Measurements from ENCODE around the gene REEP6. TPM values are rescaled to one million over a fixed set of nuclear protein-coding genes. Genes with fewer than 3 reads are reported as not detected.

Gene REEP6
- total and polyA plus RNA-seq, 2 of the 4 experiments (the other 2 are of a cell fraction), result 1.3 to 2.2 TPM

GRCh38 chr19:1466018-1466460 is 24.9 kb upstream of the REEP6 start:
- H3K4me2 ChIP-seq (ENCODE audit: low read depth, low read length), result no peak overlapping the region
- ChIA-PET POLR2A (ENCODE audit: unreplicated experiment) (no interaction called here), CTCF (interaction anchor here (0.6 to 0.7 kb wide), 2 partner anchors 11 to 15 kb away, joined by 3 read pairs; no protein-coding TSS in a partner anchor)

More at GRCh38 chr19:1466018-1466460, 24.9 kb upstream of the REEP6 start:
- Histone ChIP-seq H3K27ac (ENCODE audit: insufficient read depth, low read length) (no peak overlapping the region), H3K4ac (ENCODE audit: low read depth, low read length) (no peak overlapping the region), H3K9ac (ENCODE audit: low read depth, low read length) (no peak overlapping the region), H2AK5ac (ENCODE audit: low read depth, low read length) (no peak overlapping the region), H3K9me1 (ENCODE audit: insufficient read depth, low read length) (no peaks in the 10 kb centered on the region), H3K79me1 (ENCODE audit: low read depth in 1 of 2, low read length in 2 of 2) (no peaks in the 10 kb centered on the region), H4K91ac (ENCODE audit: insufficient read depth, low read depth, low read length) (no peak overlapping the region), H3K4me1 (ENCODE audit: control insufficient read depth, insufficient read depth, low read length) (peaks cover 19% of the 10 kb centered on the region), H3K9me3 (ENCODE audit: control insufficient read depth, insufficient read depth, low read length) (no peaks in the 10 kb centered on the region; the same call in 1 of the 2 replicates), H3K36me3 (ENCODE audit: control insufficient read depth, insufficient read depth, low read length) (peaks cover under 1% of the 10 kb centered on the region; the same call in 1 of the 2 replicates), H2AK9ac (replicated peaks; ENCODE audit: low read depth, low read length, poor library complexity) (peak overlapping the region; percentile 42), H4K20me1 (ENCODE audit: insufficient read depth, low read length) (peaks cover 53% of the 10 kb centered on the region), H2BK15ac (ENCODE audit: low read depth, low read length) (no peak overlapping the region), H3K56ac (ENCODE audit: extremely low read depth, insufficient read depth, low read length) (no peak overlapping the region), H3K14ac (replicated peaks; ENCODE audit: low read depth, low read length) (no peak overlapping the region), H4K8ac (ENCODE audit: low read depth in 2 of 2, low read length in 2 of 2) (no peak overlapping the region), H2BK120ac (ENCODE audit: low read depth, low read length) (no peak overlapping the region), H4K5ac (ENCODE audit: low read depth, low read length) (no peak overlapping the region), H3K4me3 (ENCODE audit: insufficient read depth, low read depth, low read length) (no peak overlapping the region), H2BK20ac (ENCODE audit: low read depth, low read length) (no peak overlapping the region), H3K18ac (ENCODE audit: low read depth, low read length) (no peak overlapping the region), H3K27me3 (ENCODE audit: control insufficient read depth, insufficient read depth, low read length) (peaks cover 52% of the 10 kb centered on the region), H2AFZ (replicated peaks; ENCODE audit: low read length, poor library complexity) (no peak overlapping the region), H2BK5ac (ENCODE audit: low read depth, low read length, poor library complexity, severe bottlenecking) (no peak overlapping the region), H3K23ac (ENCODE audit: low read depth, low read length) (no peak overlapping the region)
- DNase-seq, result no peak
- dilution Hi-C loops (cut with HindIII; ENCODE audit: low sequenced_read_pairs, unreplicated experiment) (no loop called here), in situ Hi-C loops (cut with MboI; ENCODE audit: low sequenced_read_pairs) (no loop called here), intact Hi-C loops (cut with micrococcal nuclease) (no loop called here)
- WGBS, 2 experiments (ENCODE audit: extremely low coverage in 2 of 2, insufficient read length in 1 of 2), result 60% methylated on average over 28 of the region's 41 CpGs; no CpG with 5 or more reads in 1 of the 2 experiments
- no TSS peak for BruUV-seq (replicated peaks)
- TF ChIP-seq CTCF (conservative IDR thresholded peaks at IDR 0.05; ENCODE audit: low read depth, low read length) (no peak), SMC3 (IDR thresholded peaks at IDR 0.05; ENCODE audit: low read depth, low read length) (no peak), CHD1 (IDR thresholded peaks at IDR 0.05; ENCODE audit: low read depth, low read length) (no peak), CEBPB (IDR thresholded peaks at IDR 0.05; ENCODE audit: low read depth, low read length) (no peak), RCOR1 (IDR thresholded peaks at IDR 0.05; ENCODE audit: insufficient replicate concordance, low read length) (no peak), MAZ (IDR thresholded peaks at IDR 0.05; ENCODE audit: borderline replicate concordance, low read depth, low read length) (no peak), FOS (IDR thresholded peaks at IDR 0.05; ENCODE audit: low read depth, low read length) (no peak), MXI1 (IDR thresholded peaks at IDR 0.05; ENCODE audit: borderline replicate concordance, low read depth, low read length) (no peak), MAFK (IDR thresholded peaks at IDR 0.05; ENCODE audit: low read depth, low read length) (no peak), RFX5 (IDR thresholded peaks at IDR 0.05; ENCODE audit: low read depth, low read length) (no peak), ELK1 (IDR thresholded peaks at IDR 0.05; ENCODE audit: borderline replicate concordance, low read depth, low read length) (no peak), BHLHE40 (IDR thresholded peaks at IDR 0.05; ENCODE audit: low read depth, low read length) (no peak), NFE2L2 (IDR thresholded peaks at IDR 0.05; ENCODE audit: low read depth, low read length) (no peak), USF2 (IDR thresholded peaks at IDR 0.05; ENCODE audit: low read depth, low read length) (no peak), POLR2A (IDR thresholded peaks at IDR 0.05; ENCODE audit: low read depth, low read length) (no peak), RAD21 (IDR thresholded peaks at IDR 0.05; ENCODE audit: low read length) (no peak)
- ATAC-seq (ENCODE audit: low read depth), result no peak
